Fibroblast of skin of left biceps (primary cell): ENCODE results near the gene HTD2.
"Not testable (repeated sequence)": the region's sequence is repeated elsewhere in the genome, so short reads cannot be mapped to it uniquely, and the experiment has no call there.

Experiments
- DNase-seq, 2 experiments: peaks; one replicate each; pipeline ENCODE4 v3.0.0-alpha.2; 2013; ENCODE audit warnings: low read depth in 2 of 2

The HTD2 gene

GRCh38 chr3:58332575-58333188 lies 26.4 kb downstream of the HTD2 start, which contains the start of gene PXK:
PXK (plus strand) TSS chr3:58332892; CDS start chr3:58332989, 97 bp downstream.
- peak; percentile 54 to 57 for DNase-seq

GRCh38 chr3:58333206-58334012 lies 27.1 kb downstream of the HTD2 start:
- no peak for DNase-seq

- no peak for DNase-seq
Observed at GRCh38 chr3:58334013-58334321, 27.6 kb downstream of the HTD2 start.

- no peak for DNase-seq
Observed at GRCh38 chr3:58334506-58334884, 28.2 kb downstream of the HTD2 start.

GRCh38 chr3:58335652-58335947 lies 29.3 kb downstream of the HTD2 start:
- no peak for DNase-seq

GRCh38 chr3:58336135-58336882 lies 30.0 kb downstream of the HTD2 start:
- DNase-seq = peak; percentile 46 to 53

GRCh38 chr3:58337190-58337589 lies 30.9 kb downstream of the HTD2 start:
- no peak for DNase-seq

- DNase-seq = not testable (repeated sequence)
Observed at GRCh38 chr3:58339146-58339545, 32.8 kb downstream of the HTD2 start.

- DNase-seq = no peak
Observed at GRCh38 chr3:58340594-58341244, 34.4 kb downstream of the HTD2 start.

- DNase-seq = no peak
Observed at GRCh38 chr3:58341376-58341775, 35.1 kb downstream of the HTD2 start.

- no peak for DNase-seq
Observed at GRCh38 chr3:58342676-58343075, 36.4 kb downstream of the HTD2 start.

- DNase-seq = no peak
Observed at GRCh38 chr3:58345457-58345856, 39.1 kb downstream of the HTD2 start.

- no peak for DNase-seq
Observed at GRCh38 chr3:58346368-58346767, 40.0 kb downstream of the HTD2 start.

GRCh38 chr3:58347984-58348383 lies 41.7 kb downstream of the HTD2 start:
- DNase-seq = no peak

GRCh38 chr3:58349792-58350626 lies 43.7 kb downstream of the HTD2 start:
- no peak for DNase-seq

GRCh38 chr3:58350627-58351013 lies 44.3 kb downstream of the HTD2 start:
- DNase-seq = no peak

GRCh38 chr3:58351920-58352319 lies 45.6 kb downstream of the HTD2 start:
- DNase-seq = no peak

- DNase-seq = no peak
Observed at GRCh38 chr3:58352626-58353025, 46.3 kb downstream of the HTD2 start.

GRCh38 chr3:58353722-58354553 lies 47.6 kb downstream of the HTD2 start:
- no peak for DNase-seq

- no peak for DNase-seq
Observed at GRCh38 chr3:58355179-58355578, 48.9 kb downstream of the HTD2 start.

- DNase-seq = no peak
Observed at GRCh38 chr3:58356054-58356453, 49.7 kb downstream of the HTD2 start.
